ENCODE data around the gene ACP2.

DNA sequence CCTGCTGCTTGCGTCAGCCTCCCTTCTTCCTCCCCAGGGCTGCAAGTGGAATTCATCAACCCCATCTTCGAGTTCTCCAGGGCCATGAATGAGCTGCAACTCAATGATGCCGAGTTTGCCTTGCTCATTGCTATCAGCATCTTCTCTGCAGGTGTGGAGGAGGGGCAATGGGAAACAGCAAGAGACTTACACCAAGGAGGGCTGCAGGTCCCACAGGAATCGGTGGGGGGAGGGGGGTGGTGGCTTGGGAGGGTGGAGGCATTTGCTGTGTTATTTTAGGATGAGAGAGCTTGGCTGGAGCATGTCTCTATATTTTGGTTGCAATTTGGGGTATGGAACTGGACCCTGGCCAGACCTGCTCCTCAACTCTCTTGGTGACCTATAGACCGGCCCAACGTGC lies 19.3 kb upstream of the ACP2 start:
- TF ChIP-seq, protein P1, sequence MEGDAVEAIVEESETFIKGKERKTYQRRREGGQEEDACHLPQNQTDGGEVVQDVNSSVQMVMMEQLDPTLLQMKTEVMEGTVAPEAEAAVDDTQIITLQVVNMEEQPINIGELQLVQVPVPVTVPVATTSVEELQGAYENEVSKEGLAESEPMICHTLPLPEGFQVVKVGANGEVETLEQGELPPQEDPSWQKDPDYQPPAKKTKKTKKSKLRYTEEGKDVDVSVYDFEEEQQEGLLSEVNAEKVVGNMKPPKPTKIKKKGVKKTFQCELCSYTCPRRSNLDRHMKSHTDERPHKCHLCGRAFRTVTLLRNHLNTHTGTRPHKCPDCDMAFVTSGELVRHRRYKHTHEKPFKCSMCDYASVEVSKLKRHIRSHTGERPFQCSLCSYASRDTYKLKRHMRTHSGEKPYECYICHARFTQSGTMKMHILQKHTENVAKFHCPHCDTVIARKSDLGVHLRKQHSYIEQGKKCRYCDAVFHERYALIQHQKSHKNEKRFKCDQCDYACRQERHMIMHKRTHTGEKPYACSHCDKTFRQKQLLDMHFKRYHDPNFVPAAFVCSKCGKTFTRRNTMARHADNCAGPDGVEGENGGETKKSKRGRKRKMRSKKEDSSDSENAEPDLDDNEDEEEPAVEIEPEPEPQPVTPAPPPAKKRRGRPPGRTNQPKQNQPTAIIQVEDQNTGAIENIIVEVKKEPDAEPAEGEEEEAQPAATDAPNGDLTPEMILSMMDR (IDR thresholded peaks at IDR 0.05): no peak
- no peak for TF ChIP-seq POLR2A (IDR thresholded peaks at IDR 0.05)

Measured in esophagus squamous epithelium (tissue), 4 donors.